CD14-positive monocyte (primary cell): ENCODE measurements around the gene KRTAP4-6. TPM values are rescaled to one million over a fixed set of nuclear protein-coding genes. Genes with fewer than 3 reads are reported as not detected.

Experiments used
- DNase-seq, 3 donors: peaks; one replicate each; pipeline ENCODE4 v3.0.0-alpha.2; 2011 to 2022
- H2AFZ ChIP-seq: 2 replicates; pipeline ENCODE4 v1.6.0; 2012; ENCODE audit warnings: mild to moderate bottlenecking, low read depth, low read length, inconsistent platforms; ENCODE audit not compliant: insufficient read depth, poor library complexity, severe bottlenecking
- H3K27ac ChIP-seq, 2 donors: 1 replicate in 1 of 2; 2 replicates in 1 of 2; pipeline ENCODE4 v1.5.1; 2012 to 2013; ENCODE audit warnings: low read length in 2 of 2, control low read depth in 1 of 2, inconsistent platforms in 1 of 2, low read depth in 1 of 2, mild to moderate bottlenecking in 1 of 2
- H3K27me3 ChIP-seq, 2 donors: one replicate each; pipeline versions ENCODE4 v1.6.0 to v1.6.1; 2011 to 2013; ENCODE audit warnings: low read length in 2 of 2; ENCODE audit not compliant: control insufficient read depth in 2 of 2, insufficient read depth in 2 of 2
- H3K36me3 ChIP-seq, 2 donors: replicated peaks in 1 of 2; 1 replicate in 1 of 2; 2 replicates in 1 of 2; pipeline versions ENCODE4 v1.5.1 to v1.6.1; 2012 to 2013; ENCODE audit warnings: low read length in 2 of 2, control low read depth in 1 of 2, inconsistent platforms in 1 of 2, mild to moderate bottlenecking in 1 of 2; ENCODE audit not compliant: insufficient read depth in 2 of 2, control insufficient read depth in 1 of 2
- H3K4me1 ChIP-seq, 2 donors: 1 replicate in 1 of 2; 2 replicates in 1 of 2; pipeline versions ENCODE4 v1.5.1 to v1.6.1; 2012 to 2013; ENCODE audit warnings: low read length in 2 of 2, control low read depth in 1 of 2, inconsistent platforms in 1 of 2, mild to moderate bottlenecking in 1 of 2, moderate library complexity in 1 of 2; ENCODE audit not compliant: insufficient read depth in 2 of 2, control insufficient read depth in 1 of 2
- H3K4me2 ChIP-seq: replicated peaks from 2 replicates; pipeline ENCODE3; 2012; ENCODE audit warnings: low read length, moderate library complexity, mild to moderate bottlenecking; ENCODE audit not compliant: poor library complexity, severe bottlenecking; ENCODE audit errors: extremely low read depth
- H3K4me3 ChIP-seq, 3 experiments: fragments of 200-600 bp in 1 of 3; sonication (generic) in 1 of 3; replicated peaks in 1 of 3; 1 replicate in 2 of 3; 2 replicates in 1 of 3; pipeline ENCODE4 v1.5.1; 2011 to 2013; ENCODE audit warnings: low read length in 3 of 3, mild to moderate bottlenecking in 3 of 3, control low read depth in 2 of 3, low read depth in 2 of 3, inconsistent platforms in 1 of 3, moderate library complexity in 1 of 3
- H3K79me2 ChIP-seq: 2 replicates; pipeline ENCODE4 v1.6.0; 2012; ENCODE audit warnings: mild to moderate bottlenecking, control low read depth, inconsistent platforms, low read length, moderate library complexity; ENCODE audit not compliant: insufficient read depth
- H3K9ac ChIP-seq: 2 replicates; pipeline ENCODE4 v1.6.0; 2017; ENCODE audit warnings: low read length, mild to moderate bottlenecking; ENCODE audit not compliant: insufficient read depth, poor library complexity, severe bottlenecking
- H3K9me3 ChIP-seq, 2 donors: replicated peaks in 1 of 2; 1 replicate in 1 of 2; 2 replicates in 1 of 2; pipeline versions ENCODE4 v1.5.1 to v1.6.1; 2012 to 2013; ENCODE audit warnings: low read length in 2 of 2, control low read depth in 1 of 2; ENCODE audit not compliant: control insufficient read depth in 1 of 2, insufficient read depth in 1 of 2
- H4K20me1 ChIP-seq: 2 replicates; pipeline ENCODE4 v1.6.0; 2012; ENCODE audit warnings: mild to moderate bottlenecking, low read length, control low read depth, moderate library complexity; ENCODE audit not compliant: insufficient read depth
- H3K27ac Mint-ChIP-seq, 7 donors: one replicate each; pipeline ENCODE4 v1.8.0; 2020; ENCODE audit warnings: mild to moderate bottlenecking in 7 of 7, mixed read lengths in 7 of 7, moderate library complexity in 6 of 7, inconsistent platforms in 2 of 7
- H3K27me3 Mint-ChIP-seq, 3 donors: one replicate each; pipeline ENCODE4 v1.8.0; 2021 to 2022; ENCODE audit warnings: low read depth in 3 of 3, mild to moderate bottlenecking in 3 of 3, mixed read lengths in 3 of 3, moderate library complexity in 3 of 3, inconsistent platforms in 1 of 3
- H3K36me3 Mint-ChIP-seq, 2 donors: one replicate each; pipeline ENCODE4 v1.8.0; 2020; ENCODE audit warnings: mixed read lengths in 2 of 2, inconsistent platforms in 1 of 2, mild to moderate bottlenecking in 1 of 2
- H3K4me1 Mint-ChIP-seq: one replicate; pipeline ENCODE4 v1.8.0; 2020; ENCODE audit warnings: mild to moderate bottlenecking, mixed read lengths
- H3K4me3 Mint-ChIP-seq, 2 donors: one replicate each; pipeline ENCODE4 v1.8.0; 2020; ENCODE audit warnings: mild to moderate bottlenecking in 2 of 2, mixed read lengths in 2 of 2, moderate library complexity in 1 of 2
- H3K9me3 Mint-ChIP-seq, 7 donors: one replicate each; pipeline ENCODE4 v1.8.0; 2020 to 2022; ENCODE audit warnings: mixed read lengths in 7 of 7, mild to moderate bottlenecking in 6 of 7, moderate library complexity in 6 of 7, inconsistent platforms in 2 of 7
- CTCF ChIP-seq: fragments of 200-600 bp; IDR thresholded peaks from one replicate; pipeline ENCODE4 v1.8.0; 2022; ENCODE audit warnings: antibody characterized with exemption, mild to moderate bottlenecking
- WGBS: methylation state at CpG from one replicate; pipeline ENCODE4 v1.1.5; 2013; ENCODE audit warnings: missing lambda C conversion rate; ENCODE audit not compliant: insufficient coverage; 5-methylcytosine and 5-hydroxymethylcytosine counted together
- intact Hi-C, 2 donors: fragments of 100-400 bp; cut with micrococcal nuclease; formaldehyde crosslinking; loops; one replicate each; pipeline versions ENCODE4 v1.15.0 to v1.15.1; 2023
- polyA plus RNA-seq, 3 donors: library from polyadenylated mRNA; depleted of rRNA in 1 of 3; unstranded in 2 of 3; stranded (reverse) in 1 of 3; fragments of 300-500 nt in 2 of 3; fragments of >200 nt in 1 of 3; fragmentation: Illumina TruSeq in 2 of 3; gene quantifications; 1 replicate in 2 of 3; 2 replicates in 1 of 3; pipeline ENCODE4 v1.2.3, GENCODE V29; 2012 to 2021

KRTAP4-6 gene
- polyA plus RNA-seq, 3 donors, result not detected

- Histone ChIP-seq H3K36me3 (no peaks in the 10 kb centered on the region), H3K27me3 (peaks cover 0 to 3% of the 10 kb centered on the region in 2 donors), H3K4me1 (no peaks in the 10 kb centered on the region), H3K4me2 (no peak overlapping the region), H3K79me2 (no peaks in the 10 kb centered on the region), H3K27ac (no peak overlapping the region), H3K9me3 (no peaks in the 10 kb centered on the region), H3K4me3 (no peak overlapping the region), H3K9ac (no peak overlapping the region), H4K20me1 (no peaks in the 10 kb centered on the region), H2AFZ (no peak overlapping the region)
- DNase-seq, result no peak
- intact Hi-C loops, result no loop called here
- no peaks in the 10 kb centered on the region for H3K36me3 Mint-ChIP-seq
- peaks cover 8 to 15% (median 8%) of the 10 kb centered on the region in 3 donors for H3K27me3 Mint-ChIP-seq
- H3K27ac Mint-ChIP-seq, result no peak overlapping the region
- TF ChIP-seq CTCF, result no peak
- 94% methylated on average over 2 of the region's 2 CpGs for WGBS
- peaks cover 0 to 4% (median 0%) of the 10 kb centered on the region in 7 donors for H3K9me3 Mint-ChIP-seq
- H3K4me1 Mint-ChIP-seq, result no peaks in the 10 kb centered on the region
- H3K4me3 Mint-ChIP-seq, result no peak overlapping the region
These were observed 46.5 kb upstream of the KRTAP4-6 start for GRCh38 chr17:41186872-41187271.

- H3K79me2 ChIP-seq, result no peaks in the 10 kb centered on the region
- H3K4me1 ChIP-seq, result no peaks in the 10 kb centered on the region
- no peaks in the 10 kb centered on the region for H3K9me3 ChIP-seq
- no CpG with 5 or more reads among the region's 1 CpG for WGBS
- Mint-ChIP-seq H3K27ac (no peak overlapping the region), H3K4me3 (no peak overlapping the region), H3K36me3 (no peaks in the 10 kb centered on the region), H3K4me1 (no peaks in the 10 kb centered on the region), H3K27me3 (peaks cover 6 to 11% (median 8%) of the 10 kb centered on the region in 3 donors), H3K9me3 (peaks cover 0 to 2% (median 0%) of the 10 kb centered on the region in 7 donors)
- no peak overlapping the region for H3K4me3 ChIP-seq
- no peak overlapping the region for H3K4me2 ChIP-seq
- H3K9ac ChIP-seq, result no peak overlapping the region
- TF ChIP-seq CTCF, result no peak
- H3K36me3 ChIP-seq, result no peaks in the 10 kb centered on the region
- H3K27ac ChIP-seq, result no peak overlapping the region
- peaks cover 0 to 3% of the 10 kb centered on the region in 2 donors for H3K27me3 ChIP-seq
- no peak overlapping the region for H2AFZ ChIP-seq
- H4K20me1 ChIP-seq, result no peaks in the 10 kb centered on the region
- no peak for DNase-seq
- intact Hi-C loops, result no loop called here
These were observed 44.7 kb upstream of the KRTAP4-6 start for GRCh38 chr17:41185001-41185400.
